PFSK-1 (cell line): ENCODE results near the gene GRAMD1A.

ENCODE experiments used
- FOXP2 ChIP-seq: optimal IDR thresholded peaks from 2 replicates; pipeline ENCODE3; 2011; ENCODE audit warnings: borderline replicate concordance, control low read depth, inconsistent platforms; ENCODE audit not compliant: insufficient read depth; ENCODE audit errors: extremely low read length, extremely low read depth
- POLR2AphosphoS5 ChIP-seq: IDR thresholded peaks from 2 replicates; pipeline ENCODE4 v1.6.1; 2012; ENCODE audit warnings: low read depth, mild to moderate bottlenecking, control low read depth, low read length, moderate library complexity

DNA sequence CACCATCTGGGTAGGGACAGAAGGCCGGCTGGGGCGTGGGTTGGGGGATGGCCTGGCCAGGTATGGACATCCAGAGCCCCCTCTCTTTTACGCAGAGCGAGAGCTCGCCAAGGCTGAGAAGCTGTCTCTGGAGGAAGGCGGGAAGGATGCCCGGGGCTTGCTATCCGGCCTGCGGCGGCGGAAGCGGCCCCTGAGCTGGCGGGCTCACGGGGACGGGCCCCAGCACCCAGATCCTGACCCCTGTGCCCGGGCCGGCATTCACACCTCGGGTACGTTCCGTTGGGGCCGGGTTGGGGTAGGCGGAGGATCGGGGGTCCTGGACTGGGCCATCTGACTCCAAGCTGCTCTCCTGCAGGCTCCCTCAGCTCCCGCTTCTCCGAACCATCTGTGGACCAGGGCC, 21.5 kb downstream of the GRAMD1A start:
- TF ChIP-seq FOXP2 (no peak), POLR2AphosphoS5 (no peak)
